HepG2 (cell line): ENCODE data around the gene DDI2. TPM values are rescaled to one million over a fixed set of nuclear protein-coding genes. Genes with fewer than 3 reads are reported as not detected.

Source experiments
- BHLHE40 ChIP-seq: IDR thresholded peaks from 2 replicates; pipeline ENCODE4 v1.6.1; 2011; ENCODE audit warnings: low read length, improper control_type of control experiment
- FOXA3 ChIP-seq: IDR thresholded peaks from 2 replicates; pipeline ENCODE4 v1.6.1; 2016; ENCODE audit warnings: missing genetic modification reagents, missing compliant biosample characterization
- FOXM1 ChIP-seq: sonication (generic); formaldehyde crosslinking; IDR thresholded peaks from 2 replicates; pipeline ENCODE4 v1.5.0; 2020; ENCODE audit warnings: missing genetic modification reagents
- FOXO4 ChIP-seq: sonication (generic); formaldehyde crosslinking; conservative IDR thresholded peaks from 2 replicates; pipeline ENCODE4 v1.8.1; 2023; ENCODE audit warnings: missing genetic modification reagents
- FUBP1 ChIP-seq: sonication (generic); formaldehyde crosslinking; IDR thresholded peaks from 2 replicates; pipeline ENCODE4 v1.5.1; 2020; ENCODE audit warnings: missing genetic modification reagents, mild to moderate bottlenecking, borderline replicate concordance
- GABPB1 ChIP-seq: IDR thresholded peaks from 2 replicates; pipeline ENCODE4 v1.6.1; 2016; ENCODE audit warnings: mild to moderate bottlenecking, missing genetic modification reagents, moderate library complexity, missing compliant biosample characterization
- HOXA3 ChIP-seq: sonication (generic); formaldehyde crosslinking; IDR thresholded peaks from 2 replicates; pipeline ENCODE4 v1.5.0; 2020; ENCODE audit warnings: missing genetic modification reagents
- HOXA7 ChIP-seq: sonication (generic); formaldehyde crosslinking; IDR thresholded peaks from 2 replicates; pipeline ENCODE4 v1.8.1; 2022; ENCODE audit warnings: mild to moderate bottlenecking, missing genetic modification reagents, moderate library complexity
- NFYC ChIP-seq: IDR thresholded peaks from 2 replicates; pipeline ENCODE4 v1.6.1; 2016; ENCODE audit warnings: missing genetic modification reagents, missing compliant biosample characterization
- SCMH1 ChIP-seq: sonication (generic); formaldehyde crosslinking; IDR thresholded peaks from 2 replicates; pipeline ENCODE4 v1.9.0; 2021; ENCODE audit warnings: missing genetic modification reagents, mild to moderate bottlenecking, borderline replicate concordance
- SNAPC5 ChIP-seq: sonication (generic); formaldehyde crosslinking; IDR thresholded peaks from 2 replicates; pipeline ENCODE4 v1.8.1; 2023; ENCODE audit warnings: mild to moderate bottlenecking, missing genetic modification reagents, borderline replicate concordance
- SOX5 ChIP-seq: IDR thresholded peaks from 2 replicates; pipeline ENCODE4 v1.6.1; 2016; ENCODE audit warnings: borderline replicate concordance
- USF2 ChIP-seq, 2 experiments: sonication (generic) in 1 of 2; formaldehyde crosslinking in 1 of 2; IDR thresholded peaks; 2 replicates each; pipeline versions ENCODE4 v1.5.1 to v1.6.1; 2011 to 2020; ENCODE audit warnings: borderline replicate concordance in 1 of 2, low read depth in 1 of 2, low read length in 1 of 2, mild to moderate bottlenecking in 1 of 2, missing genetic modification reagents in 1 of 2, moderate library complexity in 1 of 2
- ZNF282 ChIP-seq: fragments of 450-650 bp; IDR thresholded peaks from 2 replicates; pipeline ENCODE4 v1.6.1; 2018; ENCODE audit not compliant: partially characterized antibody
- ZNF766 ChIP-seq: sonication (generic); formaldehyde crosslinking; IDR thresholded peaks from 2 replicates; pipeline ENCODE4 v1.5.0; 2020; ENCODE audit warnings: missing genetic modification reagents, borderline replicate concordance
- ZSCAN20 ChIP-seq: sonication (generic); formaldehyde crosslinking; IDR thresholded peaks from 2 replicates; pipeline ENCODE4 v1.4.0; 2020; ENCODE audit warnings: missing genetic modification reagents, mild to moderate bottlenecking, borderline replicate concordance
- polyA plus RNA-seq, 8 experiments: library from polyadenylated mRNA; depleted of rRNA in 3 of 8; stranded (reverse) in 7 of 8; unstranded in 1 of 8; fragments of >200 nt; fragmentation: Illumina TruSeq in 4 of 8; extraction: Trizol in 4 of 8; gene quantifications; 2 replicates each; pipeline versions ENCODE4 v1.2.1 to v1.2.3, GENCODE V29; 2011 to 2016; ENCODE audit warnings: low read depth in 4 of 8, missing spikeins in 1 of 8, mixed read lengths in 1 of 8; ENCODE audit not compliant: insufficient read depth in 1 of 8
- total RNA-seq, 5 experiments: library from RNA; depleted of rRNA; stranded (reverse); fragments of >200 nt; fragmentation: Illumina TruSeq; extraction: Trizol; gene quantifications; 2 replicates each; pipeline ENCODE4 v1.2.3, GENCODE V29; 2016; ENCODE audit warnings: low read depth in 1 of 5
- TF ChIP-seq, protein P1 (sequence below): sonication (generic); IDR thresholded peaks from 2 replicates; pipeline ENCODE4 v1.6.1; 2016; ENCODE audit warnings: low read depth, borderline replicate concordance
- TF ChIP-seq, protein P2 (sequence below): sonication (generic); formaldehyde crosslinking; IDR thresholded peaks from 2 replicates; pipeline ENCODE4 v1.4.0; 2020; ENCODE audit warnings: missing genetic modification reagents, low read depth, mild to moderate bottlenecking, borderline replicate concordance
- TF ChIP-seq, protein P3 (sequence below): sonication (generic); formaldehyde crosslinking; IDR thresholded peaks from 2 replicates; pipeline ENCODE4 v1.5.1; 2020; ENCODE audit warnings: missing genetic modification reagents, mild to moderate bottlenecking, borderline replicate concordance

The DDI2 gene
- total and polyA plus RNA-seq, 2 of the 13 experiments (the other 11 are each of a cell fraction or from before 2014, with no cell fraction given) = 8.5 to 25.7 TPM

- TF ChIP-seq, protein P1, sequence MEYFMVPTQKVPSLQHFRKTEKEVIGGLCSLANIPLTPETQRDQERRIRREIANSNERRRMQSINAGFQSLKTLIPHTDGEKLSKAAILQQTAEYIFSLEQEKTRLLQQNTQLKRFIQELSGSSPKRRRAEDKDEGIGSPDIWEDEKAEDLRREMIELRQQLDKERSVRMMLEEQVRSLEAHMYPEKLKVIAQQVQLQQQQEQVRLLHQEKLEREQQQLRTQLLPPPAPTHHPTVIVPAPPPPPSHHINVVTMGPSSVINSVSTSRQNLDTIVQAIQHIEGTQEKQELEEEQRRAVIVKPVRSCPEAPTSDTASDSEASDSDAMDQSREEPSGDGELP = no peak
- TF ChIP-seq GABPB1 (CRISPR knock-in tag) = peak; percentile 26; the same call in 1 of the 2 replicates
- no peak for TF ChIP-seq FOXO4 (CRISPR knock-in tag)
- no peak for TF ChIP-seq SNAPC5 (CRISPR knock-in tag)
- TF ChIP-seq HOXA7 (CRISPR knock-in tag) = no peak
- TF ChIP-seq SOX5 = no peak
- no peak for TF ChIP-seq FOXA3 (CRISPR knock-in tag)
- peak; percentile 42; the same call in 1 of the 2 replicates for TF ChIP-seq BHLHE40
- TF ChIP-seq, protein P2, sequence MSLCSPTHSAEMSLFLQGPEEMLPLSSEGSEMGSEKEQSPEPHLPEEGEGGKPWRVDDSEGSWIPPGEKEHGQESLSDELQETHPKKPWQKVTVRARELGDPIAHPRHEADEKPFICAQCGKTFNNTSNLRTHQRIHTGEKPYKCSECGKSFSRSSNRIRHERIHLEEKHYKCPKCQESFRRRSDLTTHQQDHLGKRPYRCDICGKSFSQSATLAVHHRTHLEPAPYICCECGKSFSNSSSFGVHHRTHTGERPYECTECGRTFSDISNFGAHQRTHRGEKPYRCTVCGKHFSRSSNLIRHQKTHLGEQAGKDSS (CRISPR knock-in tag) = no peak; the same call in 1 of the 2 replicates
- TF ChIP-seq FUBP1 (CRISPR knock-in tag) = no peak
- no peak for TF ChIP-seq SCMH1
- TF ChIP-seq HOXA3 (CRISPR knock-in tag) = 0 out of 2 replicates have a peak, but pooled peaks have one; percentile 20
- TF ChIP-seq, protein P3, sequence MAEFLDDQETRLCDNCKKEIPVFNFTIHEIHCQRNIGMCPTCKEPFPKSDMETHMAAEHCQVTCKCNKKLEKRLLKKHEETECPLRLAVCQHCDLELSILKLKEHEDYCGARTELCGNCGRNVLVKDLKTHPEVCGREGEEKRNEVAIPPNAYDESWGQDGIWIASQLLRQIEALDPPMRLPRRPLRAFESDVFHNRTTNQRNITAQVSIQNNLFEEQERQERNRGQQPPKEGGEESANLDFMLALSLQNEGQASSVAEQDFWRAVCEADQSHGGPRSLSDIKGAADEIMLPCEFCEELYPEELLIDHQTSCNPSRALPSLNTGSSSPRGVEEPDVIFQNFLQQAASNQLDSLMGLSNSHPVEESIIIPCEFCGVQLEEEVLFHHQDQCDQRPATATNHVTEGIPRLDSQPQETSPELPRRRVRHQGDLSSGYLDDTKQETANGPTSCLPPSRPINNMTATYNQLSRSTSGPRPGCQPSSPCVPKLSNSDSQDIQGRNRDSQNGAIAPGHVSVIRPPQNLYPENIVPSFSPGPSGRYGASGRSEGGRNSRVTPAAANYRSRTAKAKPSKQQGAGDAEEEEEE = no peak
- TF ChIP-seq ZNF766 (CRISPR knock-in tag) = no peak
- TF ChIP-seq FOXM1 = no peak
- no peak for TF ChIP-seq USF2 (IDR thresholded peaks at IDR 0.05; ENCODE audit: low read depth, low read length)
- no peak for TF ChIP-seq USF2 (CRISPR knock-in tag; IDR thresholded peaks at IDR 0.05; ENCODE audit: borderline replicate concordance)
- no peak for TF ChIP-seq ZNF282
- no peak for TF ChIP-seq NFYC (CRISPR knock-in tag)
- TF ChIP-seq ZSCAN20 (CRISPR knock-in tag) = 0 out of 2 replicates have a peak, but pooled peaks have one; percentile 46
Measured at GRCh38 chr1:15684468-15685291, 67.4 kb downstream of the DDI2 start (continued).
